Muscle layer of colon (tissue), 2 donors: Measurements from ENCODE around the gene MPZL3.
"Not testable (repeated sequence)": the region's sequence is repeated elsewhere in the genome, so short reads cannot be mapped to it uniquely, and the experiment has no call there.

Experiments used
- H3K27ac ChIP-seq: one replicate; pipeline ENCODE4 v1.7.0; 2013; ENCODE audit warnings: low read depth, mild to moderate bottlenecking, low read length, moderate library complexity
- H3K27me3 ChIP-seq, 2 donors: one replicate each; pipeline ENCODE4 v1.7.0; 2013; ENCODE audit warnings: low read length in 2 of 2, mild to moderate bottlenecking in 2 of 2; ENCODE audit not compliant: insufficient read depth in 2 of 2, control insufficient read depth in 1 of 2
- H3K36me3 ChIP-seq: one replicate; pipeline ENCODE4 v1.7.0; 2013; ENCODE audit warnings: mild to moderate bottlenecking, low read length; ENCODE audit not compliant: insufficient read depth
- H3K4me1 ChIP-seq: one replicate; pipeline ENCODE4 v1.7.0; 2013; ENCODE audit warnings: mild to moderate bottlenecking, low read length; ENCODE audit not compliant: insufficient read depth
- H3K4me3 ChIP-seq, 2 donors: one replicate each; pipeline ENCODE4 v1.7.0; 2013; ENCODE audit warnings: low read length in 2 of 2, low read depth in 1 of 2, mild to moderate bottlenecking in 1 of 2, moderate library complexity in 1 of 2
- H3K9ac ChIP-seq: one replicate; pipeline ENCODE4 v1.7.0; 2013; ENCODE audit warnings: low read length
- H3K9me3 ChIP-seq: one replicate; pipeline ENCODE4 v1.7.0; 2013; ENCODE audit warnings: mild to moderate bottlenecking, low read length
- donor health status: abdominal sarcoma.
- donor health status: Adenocarcinoma of cecum.

Gene MPZL3

DNA sequence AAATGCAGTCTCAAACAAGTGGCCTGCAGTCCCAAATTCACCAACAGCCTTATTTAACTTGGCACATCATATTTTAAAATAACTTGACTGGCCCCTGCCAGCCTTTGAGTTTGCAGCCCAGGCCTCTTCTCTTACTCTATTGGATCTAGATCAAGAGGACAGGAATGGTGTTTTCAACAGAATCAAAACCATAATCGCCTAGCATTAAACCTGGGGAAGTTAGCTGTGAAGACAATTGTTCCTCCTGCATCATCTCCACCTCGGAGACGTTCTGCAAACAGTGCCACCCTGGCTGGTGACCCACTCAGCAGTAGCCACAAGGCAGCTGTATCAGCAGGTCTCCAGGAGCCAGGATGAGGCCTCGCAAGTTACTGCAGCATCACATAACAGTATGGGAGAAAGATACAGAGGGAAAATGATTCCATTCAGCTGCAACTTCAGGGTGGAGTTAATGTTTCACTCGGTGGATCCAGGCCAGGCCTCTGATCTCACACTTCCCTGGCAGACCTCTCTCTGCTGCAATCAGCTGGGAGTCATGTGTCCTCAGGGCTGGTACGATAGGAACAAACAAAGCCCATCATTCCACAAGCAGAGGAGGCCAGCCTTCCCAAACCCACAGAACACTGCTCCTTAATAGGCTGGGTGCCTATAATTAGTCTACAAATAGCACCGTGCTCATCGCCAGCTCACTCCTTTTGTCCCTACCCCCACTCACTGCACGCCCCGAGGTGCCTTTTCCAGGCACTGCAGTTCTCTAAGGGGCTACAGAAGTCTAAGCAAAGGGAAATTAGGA lies 57.1 kb downstream of the MPZL3 start:
- Histone ChIP-seq H3K36me3 (no peaks in the 10 kb centered on the region), H3K9me3 (no peaks in the 10 kb centered on the region), H3K27ac (peak overlapping the region; percentile 5), H3K9ac (no peak overlapping the region), H3K27me3 (no peaks in the 10 kb centered on the region), H3K4me3 (no peak overlapping the region), H3K4me1 (peaks cover 15% of the 10 kb centered on the region)

DNA sequence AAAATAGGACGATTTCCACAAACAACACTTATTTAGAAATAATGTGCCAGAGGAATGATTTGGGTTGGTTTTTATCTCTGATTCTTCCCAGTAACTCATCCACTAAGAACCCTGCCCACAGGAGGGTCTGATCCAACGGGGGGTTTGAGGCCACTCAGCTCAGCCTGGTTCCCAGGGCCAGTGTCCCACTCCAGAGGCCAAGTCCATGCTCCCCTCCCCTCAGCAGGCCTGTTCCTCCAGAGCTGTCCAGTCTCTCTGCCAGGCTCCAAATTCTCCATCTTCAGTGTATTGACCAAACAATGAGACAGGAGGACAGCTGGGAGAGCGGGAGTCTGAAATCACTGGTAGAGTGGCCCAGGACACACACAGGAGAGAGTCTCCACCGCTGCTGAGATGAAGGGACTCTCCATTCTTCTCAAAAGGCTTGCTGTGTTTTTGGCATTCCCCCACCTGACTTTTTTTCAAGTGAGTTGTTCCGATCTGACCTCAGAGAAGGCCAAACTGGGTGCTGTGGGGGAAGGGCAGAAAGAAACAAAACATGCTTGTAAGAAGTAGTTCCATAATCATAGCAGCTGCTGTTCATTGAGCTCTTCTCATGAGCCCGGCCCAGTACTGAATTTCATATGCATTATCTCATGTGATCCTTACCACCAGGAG lies 58.1 kb downstream of the MPZL3 start:
- H3K9ac ChIP-seq: no peak overlapping the region
- peaks cover 15% of the 10 kb centered on the region for H3K4me1 ChIP-seq
- H3K4me3 ChIP-seq: no peak overlapping the region
- no peaks in the 10 kb centered on the region for H3K9me3 ChIP-seq
- no peak overlapping the region for H3K27ac ChIP-seq
- no peaks in the 10 kb centered on the region for H3K36me3 ChIP-seq
- H3K27me3 ChIP-seq: no peaks in the 10 kb centered on the region

DNA sequence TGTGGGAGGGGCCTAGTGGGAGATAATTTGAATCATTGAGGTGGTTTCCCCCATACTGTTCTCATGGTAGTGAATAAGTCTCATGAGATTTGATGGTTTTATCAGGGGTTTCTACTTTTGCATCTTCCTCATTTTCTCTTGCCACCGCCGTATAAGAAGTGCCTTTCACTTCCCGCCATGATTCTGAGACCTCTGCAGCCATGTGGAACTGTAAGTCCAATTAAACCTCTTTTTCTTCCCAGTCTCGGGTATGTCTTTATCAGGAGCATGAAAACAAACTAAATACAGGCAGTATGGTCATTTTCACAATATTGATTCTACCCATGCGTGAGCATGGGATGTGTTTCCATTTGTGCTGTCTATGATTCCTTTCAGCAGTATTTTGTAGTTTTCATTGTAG lies 59.3 kb downstream of the MPZL3 start:
- peaks cover 15% of the 10 kb centered on the region for H3K4me1 ChIP-seq
- not testable (repeated sequence) for H3K9me3 ChIP-seq, H3K9ac ChIP-seq, H3K4me3 ChIP-seq, H3K36me3 ChIP-seq, H3K27me3 ChIP-seq, H3K27ac ChIP-seq

DNA sequence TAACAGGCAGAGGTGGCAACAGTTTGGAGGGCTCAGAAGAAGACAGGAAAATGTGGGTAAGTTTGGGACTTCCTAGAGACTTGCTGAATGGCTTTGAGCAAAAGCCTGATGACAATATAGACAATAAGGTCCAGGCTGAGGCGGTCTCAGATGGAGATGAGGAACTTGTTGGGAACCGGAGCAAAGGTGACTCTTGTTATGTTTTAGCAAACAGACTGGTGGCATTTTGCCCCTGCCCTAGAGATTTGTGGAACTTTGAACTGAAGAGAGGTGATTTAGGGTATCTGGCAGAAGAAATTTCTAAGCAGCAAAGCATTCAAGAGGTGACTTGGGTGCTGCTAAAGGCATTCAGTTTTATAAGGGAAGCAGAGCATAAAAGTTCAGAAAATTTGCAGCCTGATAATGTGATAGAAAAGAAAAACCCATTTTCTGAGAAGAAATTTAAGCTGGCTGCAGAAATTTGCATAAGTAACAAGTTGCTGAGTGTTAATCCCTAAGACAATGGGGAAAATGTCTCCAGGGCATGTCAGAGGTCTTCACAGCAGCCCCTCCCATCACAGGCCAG lies 61.1 kb downstream of the MPZL3 start:
- H3K9ac ChIP-seq, H3K27me3 ChIP-seq, H3K4me3 ChIP-seq, H3K27ac ChIP-seq, H3K9me3 ChIP-seq, H3K36me3 ChIP-seq: not testable (repeated sequence)
- peaks cover 15% of the 10 kb centered on the region for H3K4me1 ChIP-seq

DNA sequence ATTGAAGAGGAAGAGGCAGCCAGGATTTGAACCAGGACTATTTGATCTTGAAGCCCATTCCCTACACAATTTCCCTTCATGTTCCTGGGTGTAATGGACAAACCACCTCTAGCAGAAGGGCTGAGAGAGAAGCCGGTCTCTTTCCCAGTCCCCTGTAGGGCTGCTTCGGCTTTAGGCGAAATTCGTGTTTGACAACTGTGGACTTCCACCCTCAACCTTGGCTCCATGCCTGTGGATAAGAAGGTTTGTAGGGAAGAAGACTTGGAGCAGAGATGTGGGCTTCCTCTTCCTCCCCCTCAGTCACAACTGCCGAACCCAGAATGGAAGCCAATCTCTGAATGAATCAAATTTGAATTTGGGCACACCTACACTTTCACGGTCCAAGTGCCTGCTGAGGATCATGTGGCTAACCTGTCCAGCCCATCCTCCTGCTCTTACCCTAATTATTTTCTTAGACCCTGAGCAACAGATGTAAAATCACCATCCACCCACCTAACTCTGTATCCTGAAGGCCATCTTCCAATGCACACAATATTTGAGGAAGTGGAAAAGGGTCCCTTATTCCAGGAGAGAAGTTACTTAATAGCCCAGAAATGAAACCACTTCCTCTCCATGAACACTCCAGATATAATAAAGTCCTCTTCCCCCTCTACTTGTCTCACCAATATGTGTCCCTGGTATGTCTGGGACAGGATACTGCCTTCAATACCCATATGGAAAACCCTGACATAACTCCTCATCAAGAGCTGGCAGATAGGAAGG lies 65.6 kb downstream of the MPZL3 start:
- H3K9ac ChIP-seq: no peak overlapping the region
- no peaks in the 10 kb centered on the region for H3K36me3 ChIP-seq
- no peak overlapping the region for H3K27ac ChIP-seq
- H3K9me3 ChIP-seq: no peaks in the 10 kb centered on the region
- H3K27me3 ChIP-seq: no peaks in the 10 kb centered on the region
- no peak overlapping the region for H3K4me3 ChIP-seq
- H3K4me1 ChIP-seq: no peaks in the 10 kb centered on the region

DNA sequence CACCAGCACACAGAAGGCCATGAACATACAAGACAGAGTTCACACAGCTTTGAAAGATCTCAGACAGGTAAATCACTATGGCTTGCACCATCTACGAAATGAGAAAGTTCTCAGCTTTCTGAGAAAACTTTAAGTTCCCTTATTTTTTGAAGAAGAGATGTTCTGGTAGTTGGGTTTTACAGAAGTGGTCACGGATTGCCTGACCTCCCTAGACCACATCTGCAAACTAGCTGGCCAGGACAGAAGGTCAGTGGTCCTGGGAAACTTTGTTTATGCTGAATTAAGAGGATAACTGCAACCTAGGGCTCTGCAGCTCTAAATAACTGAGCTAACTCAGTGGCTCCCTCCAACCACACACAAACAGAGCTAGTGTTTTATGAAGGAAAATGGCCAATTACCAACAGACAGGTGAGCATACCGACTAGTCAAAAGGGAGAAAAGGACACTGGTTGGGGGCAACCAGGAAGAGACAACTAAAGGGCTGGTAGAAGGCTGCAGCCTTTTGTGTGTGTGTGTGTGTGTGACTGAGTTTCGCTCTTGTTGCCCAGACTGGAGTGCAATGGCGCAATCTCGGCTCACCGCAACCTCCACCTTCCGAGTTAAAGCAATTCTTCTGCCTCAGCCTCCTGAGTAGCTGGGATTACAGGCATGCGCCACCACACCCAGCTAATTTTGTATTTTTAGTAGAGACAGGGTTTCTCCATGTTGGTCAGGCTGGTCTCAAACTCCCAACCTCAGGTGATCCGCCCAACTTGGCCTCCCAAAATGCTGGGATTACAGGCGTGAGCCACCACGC lies 67.2 kb downstream of the MPZL3 start:
- Histone ChIP-seq H3K27ac (no peak overlapping the region), H3K4me3 (no peak overlapping the region), H3K27me3 (no peaks in the 10 kb centered on the region), H3K9ac (no peak overlapping the region), H3K4me1 (peaks cover 10% of the 10 kb centered on the region), H3K9me3 (no peaks in the 10 kb centered on the region), H3K36me3 (no peaks in the 10 kb centered on the region)

DNA sequence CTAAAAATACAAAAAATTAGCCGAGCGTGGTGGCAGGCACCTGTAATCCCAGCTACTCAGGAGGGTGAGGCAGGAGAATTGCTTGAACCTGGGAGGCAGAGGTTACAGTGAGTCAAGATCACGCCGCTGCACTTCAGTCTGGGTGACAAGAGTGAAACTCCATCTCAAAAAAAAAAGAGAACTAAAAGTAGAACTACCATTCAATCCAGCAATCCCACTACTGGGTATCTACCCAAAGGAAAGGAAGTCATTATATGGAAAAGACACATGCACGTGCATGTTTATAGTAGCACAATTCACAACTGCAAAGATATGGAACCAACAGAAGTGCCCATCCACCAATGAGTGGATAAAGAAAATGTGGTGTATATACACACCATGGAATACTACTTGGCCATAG lies 68.5 kb downstream of the MPZL3 start:
- H3K36me3 ChIP-seq, H3K27me3 ChIP-seq, H3K4me3 ChIP-seq, H3K9me3 ChIP-seq, H3K9ac ChIP-seq, H3K27ac ChIP-seq: not testable (repeated sequence)
- H3K4me1 ChIP-seq: peaks cover 14% of the 10 kb centered on the region

DNA sequence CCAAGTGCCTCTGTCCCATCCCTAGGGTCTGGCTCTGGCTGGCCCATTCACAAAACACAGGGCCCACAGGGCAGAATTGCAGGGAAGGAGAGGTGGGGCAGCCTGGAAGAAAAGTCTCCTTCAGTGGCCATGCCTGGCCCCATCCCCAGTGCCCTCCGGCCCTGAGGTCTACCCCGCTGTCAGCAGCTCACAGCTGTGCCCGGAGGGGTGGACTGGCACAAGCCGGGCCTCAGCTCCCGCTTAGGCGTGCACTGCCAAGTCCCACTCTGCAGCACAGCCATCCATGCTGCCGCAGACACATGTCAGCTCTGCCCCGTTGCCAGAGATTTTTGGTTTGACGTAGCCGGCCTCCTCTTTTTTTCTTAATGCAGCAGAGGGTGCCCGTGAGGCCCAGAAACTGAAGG lies 71.9 kb downstream of the MPZL3 start:
- H3K9ac ChIP-seq: no peak overlapping the region
- peak overlapping the region in 1 of 2 donors; percentile 43 for H3K4me3 ChIP-seq
- no peaks in the 10 kb centered on the region for H3K27me3 ChIP-seq
- no peaks in the 10 kb centered on the region for H3K36me3 ChIP-seq
- peak overlapping the region; percentile 47 for H3K27ac ChIP-seq
- peaks cover 23% of the 10 kb centered on the region for H3K4me1 ChIP-seq
- no peaks in the 10 kb centered on the region for H3K9me3 ChIP-seq

DNA sequence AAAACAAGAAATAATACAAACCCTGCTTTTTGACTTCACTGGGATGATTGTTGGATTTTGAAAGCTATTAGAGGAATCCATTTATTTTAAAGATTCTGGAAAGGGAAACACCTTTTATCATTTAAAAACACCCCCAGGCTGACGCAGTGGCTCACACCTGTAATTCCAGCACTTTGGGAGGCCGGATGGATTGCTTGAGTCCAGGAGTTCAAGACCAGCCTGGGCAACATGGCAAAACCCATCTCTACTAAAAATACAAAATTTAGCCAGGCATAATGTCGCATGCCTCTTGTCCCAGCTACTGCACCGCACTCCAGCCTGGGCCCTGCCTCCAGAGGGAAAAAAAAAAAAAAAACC lies 75.4 kb downstream of the MPZL3 start:
- Histone ChIP-seq H3K4me1 (peaks cover 34% of the 10 kb centered on the region), H3K27me3 (no peaks in the 10 kb centered on the region), H3K36me3 (no peaks in the 10 kb centered on the region), H3K27ac (no peak overlapping the region), H3K9me3 (no peaks in the 10 kb centered on the region), H3K9ac (no peak overlapping the region), H3K4me3 (no peak overlapping the region)
